SK-N-MC (cell line): Measurements from ENCODE around the gene IMMT.

Source experiments
- EZH2 ChIP-seq: fragments of 200-600 bp; sonication (generic); IDR thresholded peaks from one replicate; pipeline ENCODE4 v1.6.1; 2017; ENCODE audit warnings: antibody characterized with exemption
- FOXP2 ChIP-seq: optimal IDR thresholded peaks from 2 replicates; pipeline ENCODE3; 2011; ENCODE audit warnings: mild to moderate bottlenecking, moderate library complexity; ENCODE audit not compliant: insufficient read depth; ENCODE audit errors: extremely low read length, control extremely low read depth
- POLR2AphosphoS5 ChIP-seq: IDR thresholded peaks from 2 replicates; pipeline ENCODE4 v1.6.1; 2012; ENCODE audit warnings: mild to moderate bottlenecking, low read depth, low read length, borderline replicate concordance

- no peak for TF ChIP-seq POLR2AphosphoS5
- TF ChIP-seq EZH2: no peak
- TF ChIP-seq FOXP2: no peak
Measured at GRCh38 chr2:86134709-86135108, 60.6 kb downstream of the IMMT start.
